ENCODE results near the gene KCNN4. TPM values are rescaled to one million over a fixed set of nuclear protein-coding genes. Genes with fewer than 3 reads are reported as not detected.

The KCNN4 gene
- total RNA-seq, 1 experiment from 2014 or later = not detected

GRCh38 chr19:43779147-43779819, 1.5 kb downstream of the KCNN4 start:
- H3K27ac ChIP-seq (ENCODE audit: low read depth, low read length, poor library complexity, severe bottlenecking) = no peak overlapping the region
- H3K9me3 ChIP-seq (ENCODE audit: low read depth, low read length, poor library complexity, severe bottlenecking) = no peaks in the 10 kb centered on the region
- peaks cover 9% of the 10 kb centered on the region for H3K4me1 ChIP-seq (ENCODE audit: insufficient read depth, low read length, poor library complexity, severe bottlenecking)
- H3K36me3 ChIP-seq (ENCODE audit: insufficient read depth, low read length, poor library complexity, severe bottlenecking) = no peaks in the 10 kb centered on the region
- ChIA-PET CTCF (no interaction called here), POLR2A (ENCODE audit: low non-redundant PET) (no interaction called here)
- BruUV-seq (replicated peaks) = no TSS peak
- no peak for DNase-seq (ENCODE audit: low spot score)
- H3K4me3 ChIP-seq (ENCODE audit: low read depth, low read length, poor library complexity, severe bottlenecking) = no peak overlapping the region
- intact Hi-C loops (cut with micrococcal nuclease; ENCODE audit: unreplicated experiment) = no loop called here
- TF ChIP-seq CTCF (conservative IDR thresholded peaks at IDR 0.05; ENCODE audit: low read depth, low read length) (no peak), EZH2 (IDR thresholded peaks at IDR 0.05; ENCODE audit: borderline replicate concordance, low read depth, low read length, poor library complexity, severe bottlenecking) (no peak)
- H3K27me3 ChIP-seq (replicated peaks; ENCODE audit: insufficient read depth, low read depth, low read length, poor library complexity) = peaks cover 13% of the 10 kb centered on the region

GRCh38 chr19:43778651-43779050, 2.1 kb downstream of the KCNN4 start:
- DNase-seq (ENCODE audit: low spot score) = no peak
- Histone ChIP-seq H3K36me3 (ENCODE audit: insufficient read depth, low read length, poor library complexity, severe bottlenecking) (no peaks in the 10 kb centered on the region), H3K27me3 (replicated peaks; ENCODE audit: insufficient read depth, low read depth, low read length, poor library complexity) (peaks cover 19% of the 10 kb centered on the region), H3K27ac (ENCODE audit: low read depth, low read length, poor library complexity, severe bottlenecking) (no peak overlapping the region), H3K9me3 (ENCODE audit: low read depth, low read length, poor library complexity, severe bottlenecking) (no peaks in the 10 kb centered on the region), H3K4me1 (ENCODE audit: insufficient read depth, low read length, poor library complexity, severe bottlenecking) (peaks cover 9% of the 10 kb centered on the region), H3K4me3 (ENCODE audit: low read depth, low read length, poor library complexity, severe bottlenecking) (no peak overlapping the region)
- no TSS peak for BruUV-seq (replicated peaks)
- intact Hi-C loops (cut with micrococcal nuclease; ENCODE audit: unreplicated experiment) = no loop called here
- POLR2A ChIA-PET (ENCODE audit: low non-redundant PET) = no interaction called here
- CTCF ChIA-PET = no interaction called here
- TF ChIP-seq CTCF (conservative IDR thresholded peaks at IDR 0.05; ENCODE audit: low read depth, low read length) = no peak

- BruUV-seq (replicated peaks) = no TSS peak
- CTCF ChIA-PET = interaction anchor here (0.5 kb wide), 1 partner anchor 14 kb away, joined by 3 read pairs; no protein-coding TSS in a partner anchor
- POLR2A ChIA-PET (ENCODE audit: low non-redundant PET) = no interaction called here
- Histone ChIP-seq H3K4me1 (ENCODE audit: insufficient read depth, low read length, poor library complexity, severe bottlenecking) (peaks cover 9% of the 10 kb centered on the region), H3K4me3 (ENCODE audit: low read depth, low read length, poor library complexity, severe bottlenecking) (no peak overlapping the region), H3K27me3 (replicated peaks; ENCODE audit: insufficient read depth, low read depth, low read length, poor library complexity) (peaks cover 24% of the 10 kb centered on the region), H3K9me3 (ENCODE audit: low read depth, low read length, poor library complexity, severe bottlenecking) (no peaks in the 10 kb centered on the region), H3K36me3 (ENCODE audit: insufficient read depth, low read length, poor library complexity, severe bottlenecking) (no peaks in the 10 kb centered on the region), H3K27ac (ENCODE audit: low read depth, low read length, poor library complexity, severe bottlenecking) (peak overlapping the region; percentile 5)
- TF ChIP-seq EZH2 (IDR thresholded peaks at IDR 0.05; ENCODE audit: borderline replicate concordance, low read depth, low read length, poor library complexity, severe bottlenecking) = no peak
- no peak for TF ChIP-seq CTCF (conservative IDR thresholded peaks at IDR 0.05; ENCODE audit: low read depth, low read length)
- peak; percentile 58 for DNase-seq (ENCODE audit: low spot score)
- intact Hi-C loops (cut with micrococcal nuclease; ENCODE audit: unreplicated experiment) = no loop called here
These were observed 3.5 kb downstream of the KCNN4 start for GRCh38 chr19:43777163-43777695.

Measured in A673 (cell line).